Heart left ventricle (tissue), 16 donors: ENCODE results near the gene UXT. TPM values are rescaled to one million over a fixed set of nuclear protein-coding genes. Genes with fewer than 3 reads are reported as not detected.

Experiments
- ATAC-seq, 4 donors: fragments of 200-7000 bp; cut with Tn5 transposase; one replicate each; pipeline ENCODE4 v1.9.1; 2020 to 2022; ENCODE audit warnings: moderate library complexity in 4 of 4, mild to moderate bottlenecking in 3 of 4, moderate number of reproducible peaks in 1 of 4
- DNase-seq, 5 donors: peaks; one replicate each; pipeline ENCODE4 v3.0.0-alpha.2; 2020
- H3K27ac ChIP-seq, 12 donors: fragments of 200-600 bp; sonication (generic) in 4 of 12; one replicate each; pipeline versions ENCODE4 v1.5.0 to v1.8.0; 2016 to 2022; ENCODE audit warnings: mild to moderate bottlenecking in 2 of 12
- H3K27me3 ChIP-seq, 9 donors: fragments of 200-600 bp; sonication (generic) in 2 of 9; one replicate each; pipeline versions ENCODE4 v1.5.1 to v1.8.0; 2016 to 2022; ENCODE audit warnings: mild to moderate bottlenecking in 3 of 9
- H3K36me3 ChIP-seq, 9 donors: fragments of 200-600 bp; sonication (generic) in 2 of 9; one replicate each; pipeline versions ENCODE4 v1.5.0 to v1.8.0; 2018 to 2022; ENCODE audit warnings: mild to moderate bottlenecking in 2 of 9
- H3K4me1 ChIP-seq, 12 donors: fragments of 200-600 bp; sonication (generic) in 4 of 12; one replicate each; pipeline versions ENCODE4 v1.5.0 to v1.8.0; 2016 to 2022; ENCODE audit warnings: mild to moderate bottlenecking in 3 of 12
- H3K4me3 ChIP-seq, 12 donors: fragments of 200-600 bp; sonication (generic) in 4 of 12; one replicate each; pipeline versions ENCODE4 v1.5.0 to v1.8.0; 2017 to 2022; ENCODE audit warnings: mild to moderate bottlenecking in 9 of 12, moderate library complexity in 4 of 12
- H3K9me3 ChIP-seq, 12 donors: fragments of 200-600 bp; sonication (generic) in 4 of 12; one replicate each; pipeline versions ENCODE4 v1.5.0 to v1.8.0; 2016 to 2022; ENCODE audit warnings: mild to moderate bottlenecking in 1 of 12
- CTCF ChIP-seq, 12 donors: fragments of 200-600 bp; sonication (generic) in 4 of 12; IDR thresholded peaks; one replicate each; pipeline versions ENCODE4 v1.5.0 to v1.8.0; 2018 to 2022; ENCODE audit warnings: antibody characterized with exemption in 12 of 12, mild to moderate bottlenecking in 5 of 12
- POLR2A ChIP-seq, 2 donors: fragments of 450-650 bp; IDR thresholded peaks; one replicate each; pipeline ENCODE4 v1.6.1; 2017; ENCODE audit warnings: antibody characterized with exemption in 2 of 2, mild to moderate bottlenecking in 2 of 2, moderate library complexity in 2 of 2
- WGBS, 4 donors: extraction: QIAGEN DNeasy Blood & Tissue Kit in 2 of 4; methylation state at CpG; one replicate each; pipeline versions ENCODE4 v1.1.5 to v1.1.7; 2013 to 2018; 5-methylcytosine and 5-hydroxymethylcytosine counted together
- intact Hi-C, 10 donors: fragments of 100-400 bp; cut with DNase I; formaldehyde crosslinking; loops; one replicate each; pipeline versions ENCODE4 v1.11.1 to v1.14.2; 2022
- polyA plus RNA-seq, 2 donors: library from polyadenylated mRNA; stranded (reverse); fragments of 200-250 nt; gene quantifications; one replicate each; pipeline ENCODE4 v1.2.3, GENCODE V29; 2013
- total RNA-seq, 9 donors: library from RNA; depleted of rRNA in 2 of 9; stranded (reverse); fragments of >200 nt in 2 of 9; fragmentation: NEBNext Ultra II Directional in 3 of 9; extraction: Animal tissue kit (Norgen Biotek cat#: 25700) in 3 of 9; gene quantifications; one replicate each; pipeline versions ENCODE4 v1.1.0 to v1.2.4, GENCODE V29; 2016 to 2023
- donor health status: ischemic (EF 13 %, LVEDD 7.1; RV severe dilation, severe dysfunction).
- donor health status: healthy with polysubstance abuse.
- donor health status: DM: no; HTN: yes; CAD: no.
- donor health status: DM: no; HTN: no; CAD: no.
- donor health status: ischemic (EF 25% LVEDD 6.9; RV normal size, moderate dysfunction).
- donor health status: ischemic (EF 25% LVEDD 5.7; RV mildly dilated, moderate dysfunction).
- donor health status: healthy.
- donor health status: DM: yes; HTN: yes; CAD: no.
- donor health status: ischemic (EF 35%, LVEDD 5.7; RV mildly dilated, moderate dysfunction).
- donor health status: nonischemic (EF 11% LVEDD 7.7; RV severe dilation, severe dysfunction).
- donor health status: DM: yes; HTN: yes; CAD: no.
- donor health status: PGD.
- donor health status: ischemic (EF 29% LVEDD 5.4; RV normal size, mild dysfunction).
- donor health status: nonischemic (EF 23%, LVEDD 6.1; RV moderate dilation, normal function).

UXT gene
- total and polyA plus RNA-seq, 11 donors: 74.4 to 193 (median 97.7) TPM

- TF ChIP-seq POLR2A (IDR thresholded peaks at IDR 0.05) (no peak), CTCF (IDR thresholded peaks at IDR 0.05) (no peak)
- peak overlapping the region in 8 of 12 donors; percentile 33 to 60 (median 46) for H3K4me3 ChIP-seq
- no peak for ATAC-seq
These were observed 40.0 kb downstream of the UXT start for GRCh38 chrX:47618923-47619485.

GRCh38 chrX:47614618-47615017 lies 44.4 kb downstream of the UXT start:
- Histone ChIP-seq H3K4me3 (no peak overlapping the region), H3K27ac (no peak overlapping the region), H3K36me3 (no peaks in the 10 kb centered on the region), H3K27me3 (peaks cover 0 to 5% (median 0%) of the 10 kb centered on the region in 9 donors), H3K9me3 (no peaks in the 10 kb centered on the region), H3K4me1 (peaks cover 0 to 5% (median 0%) of the 10 kb centered on the region in 12 donors)
- WGBS, 4 donors: 63 to 79% (median 68%) methylated on average over 5 of the region's 5 CpGs
- intact Hi-C loops: loop anchor here in 2 of 10 donors (5.0 to 10.0 kb wide), 2 partner anchors 32 to 50 kb away; partner anchors contain the start of genes ARAF (in 1 of the 2) and TIMP1 (in 1 of the 2)
- no peak for ATAC-seq
- DNase-seq: no peak
- TF ChIP-seq CTCF (IDR thresholded peaks at IDR 0.05): no peak
- TF ChIP-seq POLR2A (IDR thresholded peaks at IDR 0.05): no peak

More at GRCh38 chrX:47618923-47619485, 40.0 kb downstream of the UXT start:
- H3K27ac ChIP-seq: no peak overlapping the region
- no peaks in the 10 kb centered on the region for H3K36me3 ChIP-seq
- intact Hi-C loops: loop anchor here in 2 of 10 donors (5.0 to 10.0 kb wide), 2 partner anchors 37 to 54 kb away; partner anchors contain the start of genes ARAF (in 1 of the 2) and TIMP1 (in 1 of the 2)
- peaks cover 0 to 14% (median 0%) of the 10 kb centered on the region in 9 donors for H3K27me3 ChIP-seq
- H3K4me1 ChIP-seq: peaks cover 0 to 6% (median 0%) of the 10 kb centered on the region in 12 donors
- WGBS, 4 donors: 27 to 57% (median 43%) methylated on average over 20 to 32 of the region's 32 CpGs
- no peak for DNase-seq
- H3K9me3 ChIP-seq: no peaks in the 10 kb centered on the region

GRCh38 chrX:47613082-47613481 lies 45.9 kb downstream of the UXT start:
- H3K4me3 ChIP-seq: no peak overlapping the region
- TF ChIP-seq POLR2A (IDR thresholded peaks at IDR 0.05) (no peak), CTCF (IDR thresholded peaks at IDR 0.05) (no peak)
- H3K27me3 ChIP-seq: peaks cover 0 to 4% (median 0%) of the 10 kb centered on the region in 9 donors
- intact Hi-C loops: loop anchor here in 1 of 10 donors (10.0 kb wide), 1 partner anchor 48 kb away; the partner anchor contains the start of gene ARAF
- no peak overlapping the region for H3K27ac ChIP-seq
- H3K36me3 ChIP-seq: no peaks in the 10 kb centered on the region
- no peak for ATAC-seq
- no peaks in the 10 kb centered on the region for H3K4me1 ChIP-seq
- DNase-seq: no peak
- H3K9me3 ChIP-seq: no peaks in the 10 kb centered on the region
- 80 to 92% (median 87%) methylated on average over 8 of the region's 8 CpGs for WGBS, 4 donors

GRCh38 chrX:47612418-47612817 lies 46.6 kb downstream of the UXT start:
- no peaks in the 10 kb centered on the region for H3K27me3 ChIP-seq
- no peak overlapping the region for H3K27ac ChIP-seq
- intact Hi-C loops: loop anchor here in 1 of 10 donors (10.0 kb wide), 1 partner anchor 48 kb away; the partner anchor contains the start of gene ARAF
- no peaks in the 10 kb centered on the region for H3K36me3 ChIP-seq
- H3K9me3 ChIP-seq: no peaks in the 10 kb centered on the region
- ATAC-seq (no peak), DNase-seq (no peak)
- no peak overlapping the region for H3K4me3 ChIP-seq
- TF ChIP-seq POLR2A (IDR thresholded peaks at IDR 0.05) (no peak), CTCF (IDR thresholded peaks at IDR 0.05) (no peak)
- H3K4me1 ChIP-seq: no peaks in the 10 kb centered on the region
